ENCODE data around the gene CNTNAP5.
"Not testable (repeated sequence)": the region's sequence is repeated elsewhere in the genome, so short reads cannot be mapped to it uniquely, and the experiment has no call there.

Gene CNTNAP5

DNA sequence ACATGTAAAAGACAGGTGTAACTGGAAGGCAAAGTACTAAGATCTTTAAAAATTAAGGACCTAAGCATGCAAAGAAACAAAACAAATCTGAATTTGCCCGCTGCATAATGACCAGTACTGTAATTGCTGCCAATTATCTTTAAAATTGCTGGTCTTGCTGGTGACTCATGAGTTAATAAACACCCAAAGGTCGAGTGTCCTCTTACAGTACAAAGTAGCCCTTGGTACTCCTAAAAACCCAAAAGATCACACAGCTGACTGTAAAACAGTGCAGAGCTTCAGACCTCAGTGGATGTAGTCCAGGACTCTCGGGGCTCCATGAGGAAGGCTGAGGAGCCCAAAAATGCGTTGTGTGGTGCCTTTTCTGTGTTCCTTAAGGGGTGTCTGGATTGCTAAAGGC lies 308.7 kb downstream of the CNTNAP5 start:
- DNase-seq: no peak

- DNase-seq: no peak
These were observed 310.0 kb downstream of the CNTNAP5 start for GRCh38 chr2:124335058-124335457.

DNA sequence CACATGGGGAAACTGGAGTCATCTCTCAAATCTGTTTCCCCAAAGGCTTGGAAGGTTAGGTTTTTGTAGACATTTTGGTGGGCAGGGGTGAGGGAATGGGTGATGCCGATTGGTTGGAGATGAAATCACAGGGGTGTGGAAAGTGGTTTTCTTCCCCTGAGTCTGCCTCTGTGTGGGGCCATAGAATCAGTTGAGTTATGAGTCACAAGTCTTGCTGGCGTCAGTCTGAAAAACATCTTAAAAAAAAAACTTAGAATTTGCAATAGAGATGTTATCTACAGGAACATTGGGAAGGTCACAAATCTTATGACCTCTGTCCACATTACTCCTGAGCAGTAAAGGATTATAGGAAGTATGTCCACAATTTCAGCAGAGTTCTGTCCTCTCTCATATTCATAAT lies 314.6 kb downstream of the CNTNAP5 start:
- DNase-seq: no peak

GRCh38 chr2:124343827-124344498 lies 318.9 kb downstream of the CNTNAP5 start:
- DNase-seq: no peak

- DNase-seq: no peak
These were observed 322.1 kb downstream of the CNTNAP5 start for GRCh38 chr2:124347209-124347608.

DNA sequence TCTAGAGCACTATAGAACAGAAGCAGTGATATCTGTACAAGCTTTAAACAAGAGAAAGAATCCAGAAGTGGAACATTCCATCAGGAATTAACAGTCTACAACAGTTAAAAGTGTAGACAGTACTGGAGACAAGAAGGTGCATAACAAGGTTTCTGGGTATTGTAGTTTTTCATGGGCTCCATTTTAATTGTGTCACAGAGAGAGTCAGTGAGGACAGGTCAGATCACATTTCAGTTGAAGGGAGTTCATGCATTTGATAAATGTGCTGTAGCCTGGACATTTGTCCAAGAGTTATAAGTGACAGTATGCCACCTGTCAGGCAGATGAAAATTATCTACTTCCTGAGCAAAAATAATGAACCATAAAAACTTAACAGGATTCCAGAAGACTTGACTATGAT lies 328.6 kb downstream of the CNTNAP5 start:
- DNase-seq: no peak

- DNase-seq: no peak
These were observed 329.4 kb downstream of the CNTNAP5 start for GRCh38 chr2:124354466-124354865.

DNA sequence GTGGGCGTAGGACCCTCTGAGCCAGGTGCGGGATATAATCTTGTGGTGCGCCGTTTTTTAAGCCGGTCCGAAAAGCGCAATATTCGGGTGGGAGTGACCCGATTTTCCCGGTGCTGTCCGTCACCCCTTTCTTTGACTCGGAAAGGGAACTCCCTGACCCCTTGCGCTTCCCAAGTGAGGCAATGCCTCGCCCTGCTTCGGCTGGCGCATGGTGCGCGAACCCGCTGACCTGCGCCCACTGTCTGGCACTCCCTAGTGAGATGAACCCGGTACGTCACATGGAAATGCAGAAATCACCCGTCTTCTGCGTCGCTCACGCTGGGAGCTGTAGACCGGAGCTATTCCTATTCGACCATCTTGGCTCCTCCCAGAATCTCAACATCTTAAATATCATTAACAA lies 336.9 kb downstream of the CNTNAP5 start:
- not testable (repeated sequence) for DNase-seq

- DNase-seq: no peak
These were observed 344.1 kb downstream of the CNTNAP5 start for GRCh38 chr2:124369181-124369580.

- DNase-seq: no peak
These were observed 355.2 kb downstream of the CNTNAP5 start for GRCh38 chr2:124380221-124380749.

DNA sequence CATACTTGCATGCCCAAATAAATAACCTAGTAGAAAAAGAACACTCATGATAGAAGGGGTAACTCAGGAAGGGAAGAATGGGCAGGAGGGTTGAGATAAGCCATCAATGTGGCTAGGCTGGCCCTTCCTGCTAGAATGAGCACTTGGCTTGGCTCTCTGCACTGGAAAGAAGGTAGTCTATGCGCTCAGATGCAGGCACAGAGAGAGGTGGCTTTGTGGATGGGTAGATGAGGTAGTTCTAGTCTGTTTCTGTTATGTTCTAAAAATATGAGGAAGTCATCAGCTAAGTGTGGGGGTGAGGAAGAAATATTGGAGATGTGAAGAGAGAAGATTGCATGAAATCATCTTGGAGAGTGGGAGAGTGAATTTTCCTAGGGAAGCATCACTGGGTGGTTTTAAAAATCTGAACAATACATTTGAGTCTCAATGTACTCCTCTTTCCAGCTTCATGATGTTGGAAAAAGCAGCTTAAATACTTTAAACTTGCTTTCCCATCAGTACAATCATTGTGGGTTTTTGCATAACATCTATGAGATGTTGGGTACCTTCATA lies 357.1 kb downstream of the CNTNAP5 start:
- no peak for DNase-seq

DNA sequence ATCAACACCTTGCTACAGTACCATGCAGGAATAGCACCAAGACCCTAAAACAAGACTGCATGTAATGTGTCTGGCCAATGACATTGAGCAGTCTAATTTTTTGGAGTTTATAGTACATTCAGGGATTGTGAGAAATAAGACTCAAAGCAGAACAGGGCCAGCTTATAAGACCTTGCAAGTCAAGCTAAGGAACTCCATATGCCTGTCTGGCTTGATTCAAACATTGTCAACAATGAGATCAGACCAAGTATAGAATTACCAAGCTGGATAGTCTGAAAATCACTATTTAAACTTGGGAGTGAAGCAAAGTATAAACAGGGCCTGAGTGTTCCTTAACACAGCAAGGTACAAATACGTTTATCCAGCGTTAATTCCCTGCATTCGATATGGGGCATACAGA lies 370.9 kb downstream of the CNTNAP5 start:
- DNase-seq: no peak

GRCh38 chr2:124402274-124402673 lies 377.2 kb downstream of the CNTNAP5 start:
- no peak for DNase-seq

- DNase-seq: not testable (repeated sequence)
These were observed 382.9 kb downstream of the CNTNAP5 start for GRCh38 chr2:124407836-124408534.

GRCh38 chr2:124424074-124424473 lies 399.0 kb downstream of the CNTNAP5 start:
- DNase-seq: no peak

GRCh38 chr2:124426122-124426521 lies 401.0 kb downstream of the CNTNAP5 start:
- no peak for DNase-seq

- DNase-seq: no peak
These were observed 401.5 kb downstream of the CNTNAP5 start for GRCh38 chr2:124426625-124427024.

DNA sequence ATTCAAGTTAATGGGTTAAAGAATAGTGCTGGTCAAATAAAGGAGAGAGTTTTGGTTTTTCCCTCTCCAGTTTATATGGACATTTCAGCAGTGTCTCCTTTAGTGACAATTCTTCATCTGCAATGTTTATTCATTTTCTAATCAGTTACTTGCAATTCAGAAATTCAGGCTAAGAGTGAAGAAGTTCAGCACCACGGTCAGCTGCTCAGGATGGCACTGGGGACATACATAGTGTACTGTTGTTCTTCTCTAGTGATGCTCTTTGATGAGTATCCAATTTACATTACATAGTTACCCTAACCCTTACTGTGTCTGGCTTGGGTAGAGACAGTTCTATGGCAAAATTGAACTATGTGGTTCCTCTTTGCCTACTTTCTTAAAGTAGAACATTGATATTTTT lies 412.7 kb downstream of the CNTNAP5 start:
- no peak for DNase-seq

DNA sequence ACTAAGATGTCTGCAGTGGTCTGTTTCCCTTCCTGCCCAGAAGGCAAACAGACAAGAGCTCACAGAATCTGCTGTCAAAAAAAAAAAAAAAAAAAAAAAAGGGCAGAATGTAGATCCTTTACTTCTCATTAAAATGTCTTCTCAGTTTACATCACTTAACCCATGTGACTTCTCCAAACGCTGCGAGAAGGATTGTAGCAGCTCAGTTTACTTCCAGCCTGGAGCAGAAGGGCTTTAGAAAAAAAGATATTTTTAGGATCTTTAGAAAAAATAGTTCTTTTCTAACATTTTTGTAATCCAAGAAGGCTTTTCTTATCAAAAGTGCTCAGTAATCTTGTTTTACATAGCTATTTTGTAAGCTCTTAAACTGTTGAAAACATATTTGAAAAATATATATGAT lies 425.4 kb downstream of the CNTNAP5 start:
- DNase-seq: no peak

DNA sequence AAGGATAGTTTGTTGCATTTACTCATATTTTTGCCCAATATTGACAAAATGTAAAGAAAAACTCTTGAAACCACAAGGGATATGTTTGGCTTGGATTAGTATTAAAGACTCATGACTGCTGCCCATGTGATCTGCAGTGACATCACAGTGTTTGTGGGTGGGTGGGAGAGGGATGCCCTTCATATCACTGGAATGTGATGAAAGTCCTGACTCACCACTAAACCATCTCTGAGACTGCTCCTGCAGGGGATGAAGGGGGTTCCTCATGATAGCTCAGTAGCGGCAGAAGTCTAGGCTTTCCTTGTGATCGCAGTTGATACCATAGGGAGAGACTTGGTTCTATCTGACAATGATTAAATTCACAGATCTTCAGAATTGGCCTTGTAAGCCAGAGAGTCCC lies 451.2 kb downstream of the CNTNAP5 start:
- no peak for DNase-seq

GRCh38 chr2:124478761-124479160 lies 453.7 kb downstream of the CNTNAP5 start:
- no peak for DNase-seq

DNA sequence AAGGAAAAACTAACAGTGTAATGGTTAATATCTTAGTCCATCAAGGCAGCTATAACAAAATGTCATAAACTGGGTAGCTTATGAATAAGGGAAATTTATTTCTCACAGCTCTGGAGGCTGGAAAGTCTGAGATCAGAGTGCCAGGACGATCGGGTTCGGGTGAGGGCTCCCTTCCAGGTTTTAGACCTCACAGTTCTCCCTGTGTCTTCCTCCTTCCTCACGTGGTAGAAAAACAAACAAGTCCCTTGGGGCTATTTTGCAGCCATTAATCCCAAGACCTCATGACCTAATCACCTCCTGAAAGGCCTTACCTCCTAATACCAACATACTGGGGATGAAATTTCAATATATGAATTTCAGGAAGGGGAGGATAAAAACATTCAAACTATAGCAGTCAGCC lies 455.9 kb downstream of the CNTNAP5 start:
- DNase-seq: no peak

- no peak for DNase-seq
These were observed 457.0 kb downstream of the CNTNAP5 start for GRCh38 chr2:124482044-124482443.

DNA sequence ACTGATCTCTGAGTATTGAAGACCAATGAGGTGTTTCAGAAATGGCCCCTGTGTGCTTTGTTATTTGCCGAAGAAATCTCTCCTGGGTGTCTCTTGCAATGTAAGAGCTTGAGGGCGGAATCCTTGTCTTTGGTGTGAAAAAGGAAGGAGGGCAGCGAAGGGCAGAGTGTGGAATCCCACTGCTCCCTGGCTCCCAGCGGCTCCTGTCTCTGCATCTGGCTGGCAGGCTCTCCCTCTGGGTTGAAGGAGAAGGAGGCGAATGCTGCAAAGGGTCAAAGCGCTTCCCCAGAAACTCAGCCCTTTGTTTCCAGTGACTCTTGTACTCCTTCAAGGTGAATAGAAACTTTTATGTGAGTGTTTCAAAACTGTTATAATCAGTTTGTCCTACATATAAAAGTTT lies 457.5 kb downstream of the CNTNAP5 start:
- DNase-seq: no peak
